DMS53 (cell line): Measurements from ENCODE around the gene LTBP1.
"Not testable (repeated sequence)": the region's sequence is repeated elsewhere in the genome, so short reads cannot be mapped to it uniquely, and the experiment has no call there.

Experiments used
- DNase-seq: peaks from one replicate; lab custom pipeline; 2025; lab: John Stamatoyannopoulos, UW

The LTBP1 gene

GRCh38 chr2:33384599-33384961 is 437.8 kb downstream of the LTBP1 start:
- DNase-seq, result no peak

DNA sequence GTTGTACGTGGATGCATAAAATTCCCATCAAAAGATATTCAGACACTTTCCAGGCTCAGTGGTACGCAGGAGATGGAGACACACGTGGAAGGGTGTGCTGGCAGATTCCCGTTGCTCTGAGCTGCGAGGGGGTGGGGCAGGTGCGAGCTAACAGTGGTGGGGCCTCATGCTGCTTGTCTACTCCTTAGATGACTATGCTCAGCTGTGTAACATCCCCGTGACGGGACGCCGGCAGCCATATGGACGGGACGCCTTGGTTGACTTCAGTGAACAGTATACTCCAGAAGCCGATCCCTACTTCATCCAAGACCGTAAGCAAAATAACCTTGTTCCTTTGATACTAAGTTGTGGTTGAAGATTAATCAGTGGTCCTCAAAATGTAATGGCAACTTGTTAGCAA is 442.2 kb downstream of the LTBP1 start:
- DNase-seq, result no peak

- not testable (repeated sequence) for DNase-seq
Observed at GRCh38 chr2:33389695-33390094, 442.9 kb downstream of the LTBP1 start.

GRCh38 chr2:33391529-33392255 is 444.9 kb downstream of the LTBP1 start:
- DNase-seq, result no peak

- DNase-seq, result no peak
Observed at GRCh38 chr2:33392366-33392765, 445.6 kb downstream of the LTBP1 start.

GRCh38 chr2:33395034-33395433 is 448.3 kb downstream of the LTBP1 start:
- DNase-seq, result no peak

DNA sequence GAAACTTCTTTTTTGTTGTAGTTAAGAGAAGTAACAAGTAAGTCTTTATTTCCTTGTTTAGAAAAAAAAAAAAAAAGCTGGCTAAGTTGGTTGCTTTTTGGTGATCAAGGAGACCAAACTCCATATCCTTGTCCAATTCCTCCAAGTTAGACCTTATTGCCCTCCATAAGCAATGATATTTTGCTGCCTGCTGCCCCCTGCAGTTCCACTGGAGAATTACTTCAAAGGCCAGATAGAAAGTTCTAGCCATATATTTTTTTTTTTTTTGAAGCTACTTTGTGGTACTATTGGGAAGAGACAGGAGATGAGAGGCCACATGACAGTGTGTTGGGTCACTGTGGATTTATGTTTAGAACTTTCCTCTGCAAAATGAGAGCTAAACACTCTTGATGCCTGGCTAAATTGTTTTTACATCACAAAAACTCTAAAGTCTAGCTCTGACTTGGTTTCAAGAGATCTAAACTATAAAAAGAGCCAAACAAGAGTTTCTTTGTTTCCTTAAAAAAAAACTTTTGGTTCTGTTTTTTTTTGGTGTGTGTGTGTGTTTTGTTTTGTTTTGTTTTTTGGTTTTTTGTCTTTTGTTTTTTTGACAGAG is 449.0 kb downstream of the LTBP1 start:
- DNase-seq, result peak; percentile 66

DNA sequence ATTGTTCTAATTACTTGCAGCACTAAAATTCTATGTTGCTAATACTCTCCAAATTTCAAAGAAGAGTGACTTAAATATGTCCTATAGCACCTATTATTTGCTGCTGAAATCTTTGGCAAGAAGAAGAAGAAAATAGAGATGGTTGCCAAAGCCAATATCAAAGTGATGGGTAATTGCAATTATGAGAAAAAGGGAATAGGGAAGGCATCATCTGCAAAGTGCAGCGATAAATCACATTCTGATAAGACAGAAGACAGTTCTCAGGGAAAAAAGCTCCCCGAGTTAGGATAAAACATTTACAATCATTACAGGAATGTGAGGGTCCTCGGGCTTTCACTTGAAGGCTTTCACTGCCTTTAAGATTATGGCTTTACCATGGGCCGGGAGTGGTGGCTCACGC is 457.6 kb downstream of the LTBP1 start:
- DNase-seq, result no peak

- DNase-seq, result no peak
Observed at GRCh38 chr2:33406622-33407021, 459.9 kb downstream of the LTBP1 start.

GRCh38 chr2:33408109-33408508 is 461.4 kb downstream of the LTBP1 start:
- no peak for DNase-seq

DNA sequence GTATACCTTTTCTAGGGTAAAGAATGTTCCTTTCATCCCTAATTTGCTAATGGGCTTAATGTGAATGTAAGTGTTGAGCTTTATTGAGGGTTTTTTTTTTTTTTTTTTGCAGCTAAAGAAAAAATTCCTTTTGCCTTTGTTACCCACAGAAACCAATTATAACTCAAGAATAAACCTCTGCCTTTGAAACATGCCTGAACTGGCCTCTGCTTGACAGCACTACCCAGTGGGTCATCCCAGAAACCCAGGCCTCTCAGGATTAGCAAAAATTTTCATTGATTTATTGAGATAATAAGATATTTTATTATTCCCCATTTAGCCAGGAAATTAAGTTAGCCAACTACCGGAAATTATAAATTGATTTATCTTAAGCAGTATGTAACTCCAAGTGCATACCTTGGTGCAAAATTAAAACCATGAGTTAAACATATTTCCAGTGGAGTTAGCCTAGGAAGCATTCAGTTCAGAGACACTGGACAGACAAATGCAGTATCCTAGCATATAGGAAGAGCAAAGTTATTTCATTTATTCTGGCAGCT is 462.7 kb downstream of the LTBP1 start:
- no peak for DNase-seq

- peak; percentile 90 for DNase-seq
Observed at GRCh38 chr2:33411765-33412164, 465.0 kb downstream of the LTBP1 start.

GRCh38 chr2:33412920-33413319 is 466.2 kb downstream of the LTBP1 start:
- DNase-seq, result peak; percentile 53

GRCh38 chr2:33419581-33420200 is 472.9 kb downstream of the LTBP1 start:
- no peak for DNase-seq

DNA sequence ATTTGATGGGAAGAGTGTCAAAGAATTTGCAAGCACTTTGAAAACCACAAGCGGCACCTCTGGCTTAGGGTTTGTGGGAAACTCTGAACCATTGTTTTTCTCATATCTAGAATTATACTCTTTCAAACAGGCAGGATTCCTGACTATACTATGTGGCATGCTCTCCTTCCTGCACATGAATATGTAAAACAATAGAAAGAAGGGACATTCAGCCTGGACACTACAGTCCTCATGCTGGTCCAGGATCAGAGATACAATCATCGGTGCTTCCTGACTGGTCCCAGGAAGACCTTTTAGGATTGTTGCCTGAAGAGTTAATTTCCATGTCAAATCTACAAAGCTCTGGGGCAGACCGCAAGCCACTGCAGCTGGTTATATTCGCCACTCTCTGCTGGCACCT is 474.0 kb downstream of the LTBP1 start:
- no peak for DNase-seq

GRCh38 chr2:33421820-33422219 is 475.1 kb downstream of the LTBP1 start:
- DNase-seq, result no peak

DNA sequence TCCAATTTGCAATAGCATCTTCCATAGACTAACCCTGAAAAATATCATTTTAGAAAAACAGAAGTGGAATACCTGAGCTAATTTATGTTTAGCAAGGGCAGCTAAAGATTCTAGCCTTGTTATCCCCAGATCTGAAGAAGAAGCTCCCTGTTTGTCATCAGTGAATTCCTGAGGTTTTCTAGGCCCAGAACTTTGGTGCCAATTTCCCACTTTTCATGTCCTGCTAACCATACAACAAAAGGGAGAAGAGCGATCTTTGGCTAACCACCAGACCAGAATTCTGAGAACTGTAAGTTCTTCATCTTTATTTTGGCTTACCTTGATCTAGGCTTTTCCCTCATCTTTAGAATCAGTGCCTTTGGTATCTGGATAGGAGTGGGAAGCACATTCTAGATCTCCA is 478.4 kb downstream of the LTBP1 start:
- no peak for DNase-seq

DNA sequence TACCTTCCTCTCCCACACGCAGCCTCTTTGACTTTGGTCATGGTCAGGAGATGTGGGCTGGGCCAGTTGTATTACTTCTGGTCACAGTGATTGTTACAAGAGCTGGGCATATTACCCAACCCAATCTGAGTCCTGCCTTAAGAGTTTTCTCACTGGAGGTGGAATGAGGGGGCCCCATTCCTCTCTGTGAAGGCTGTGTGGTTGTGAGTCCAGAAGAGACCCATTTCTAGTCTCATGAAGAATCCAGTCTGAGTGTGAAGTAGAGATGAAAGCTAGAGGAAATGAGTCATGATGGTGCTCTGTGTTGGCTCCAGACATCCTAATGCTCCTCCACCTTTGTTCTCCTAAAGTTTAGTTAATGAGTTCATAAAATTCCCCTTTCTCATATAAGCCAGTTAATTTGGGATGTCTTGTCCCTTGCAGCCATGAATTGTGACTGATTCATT is 478.9 kb downstream of the LTBP1 start:
- peak; percentile 11 for DNase-seq

- peak; percentile 83 for DNase-seq
Observed at GRCh38 chr2:33426666-33427231, 480.0 kb downstream of the LTBP1 start.

GRCh38 chr2:33430077-33430476 is 483.3 kb downstream of the LTBP1 start:
- DNase-seq, result no peak

DNA sequence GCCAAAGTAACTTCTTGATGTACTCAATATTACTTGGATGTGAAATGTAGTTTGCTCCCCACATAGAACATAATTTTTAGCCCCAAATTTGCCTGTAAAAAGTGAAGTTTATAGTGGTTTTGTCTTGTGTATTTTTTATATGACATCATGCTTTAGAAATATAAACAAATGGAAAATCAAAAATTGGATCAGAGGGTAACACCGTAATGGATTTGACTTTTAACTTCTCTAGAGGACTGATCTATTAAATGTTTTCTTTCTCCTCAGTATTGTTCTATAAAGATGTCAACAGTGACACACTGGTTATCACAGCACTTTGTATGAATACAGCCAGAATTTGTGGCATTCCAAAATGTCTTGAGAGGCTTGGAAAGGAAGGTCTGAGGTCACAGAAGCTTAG is 484.1 kb downstream of the LTBP1 start:
- DNase-seq, result no peak

GRCh38 chr2:33432871-33433270 is 486.1 kb downstream of the LTBP1 start:
- no peak for DNase-seq
